Activated CD8-positive, alpha-beta memory T cell treated with anti-CD3 and anti-CD28 coated beads for 36 hours (primary cell): ENCODE measurements around the gene NPTN. TPM values are rescaled to one million over a fixed set of nuclear protein-coding genes. Genes with fewer than 3 reads are reported as not detected.
"Not testable (repeated sequence)": the region's sequence is repeated elsewhere in the genome, so short reads cannot be mapped to it uniquely, and the experiment has no call there.

Source experiments
- CTCF ChIA-PET: fragments of 350-600 bp; sonication (Branson Sonifier 250); formaldehyde crosslinking; loops from one replicate; lab custom pipeline; 2021; ENCODE audit warnings: antibody characterized with exemption; lab: Charles Lee
- POLR2A ChIA-PET: fragments of 350-600 bp; sonication (Branson Sonifier 250); formaldehyde crosslinking; loops from one replicate; lab custom pipeline; 2021; ENCODE audit warnings: antibody characterized with exemption; lab: Charles Lee
- total RNA-seq, 2 experiments: library from RNA; stranded (reverse); gene quantifications; one replicate each; pipeline ENCODE4 v1.2.3, GENCODE V29; 2021

NPTN gene
- total RNA-seq, 2 experiments from 2014 or later: 51.9 to 56.1 TPM

- POLR2A ChIA-PET: interaction anchor here (0.7 kb wide), 1 partner anchor 19 kb away, joined by 4 read pairs; no protein-coding TSS in a partner anchor
These were observed 47.1 kb downstream of the NPTN start for GRCh38 chr15:73585871-73586654.

GRCh38 chr15:73584699-73585420 lies 48.3 kb downstream of the NPTN start:
- POLR2A ChIA-PET: no interaction called here
- CTCF ChIA-PET: no interaction called here

More at GRCh38 chr15:73585871-73586654, 47.1 kb downstream of the NPTN start:
- CTCF ChIA-PET: no interaction called here

- CTCF ChIA-PET: no interaction called here
- POLR2A ChIA-PET: no interaction called here
These were observed 49.6 kb downstream of the NPTN start for GRCh38 chr15:73583544-73583943.

- ChIA-PET POLR2A (no interaction called here), CTCF (no interaction called here)
These were observed 50.3 kb downstream of the NPTN start for GRCh38 chr15:73582851-73583379.

GRCh38 chr15:73578026-73578425 lies 55.2 kb downstream of the NPTN start:
- POLR2A ChIA-PET: no interaction called here
- CTCF ChIA-PET: no interaction called here

- POLR2A ChIA-PET, CTCF ChIA-PET: not testable (repeated sequence)
These were observed 55.6 kb downstream of the NPTN start for GRCh38 chr15:73577593-73577992.

- CTCF ChIA-PET: interaction anchor here (0.9 kb wide), 1 partner anchor 61 kb away, joined by 3 read pairs; no protein-coding TSS in a partner anchor
- POLR2A ChIA-PET: no interaction called here
These were observed 57.4 kb downstream of the NPTN start for GRCh38 chr15:73575636-73576247.

GRCh38 chr15:73573572-73573971 lies 59.6 kb downstream of the NPTN start:
- ChIA-PET POLR2A (no interaction called here), CTCF (no interaction called here)

- ChIA-PET CTCF (no interaction called here), POLR2A (no interaction called here)
These were observed 60.2 kb downstream of the NPTN start for GRCh38 chr15:73573037-73573436.

GRCh38 chr15:73572296-73572695 lies 60.9 kb downstream of the NPTN start:
- CTCF ChIA-PET: no interaction called here

GRCh38 chr15:73571346-73571745 lies 61.8 kb downstream of the NPTN start:
- CTCF ChIA-PET: no interaction called here

More at GRCh38 chr15:73572296-73572695, 60.9 kb downstream of the NPTN start:
- POLR2A ChIA-PET: no interaction called here

GRCh38 chr15:73570355-73571032 lies 62.7 kb downstream of the NPTN start:
- ChIA-PET CTCF (no interaction called here), POLR2A (no interaction called here)

More at GRCh38 chr15:73571346-73571745, 61.8 kb downstream of the NPTN start:
- POLR2A ChIA-PET: interaction anchor here (0.6 kb wide), 1 partner anchor 864 kb away, joined by 5 read pairs; no protein-coding TSS in a partner anchor

GRCh38 chr15:73569361-73569760 lies 63.8 kb downstream of the NPTN start:
- CTCF ChIA-PET: interaction anchor here (1.2 kb wide), 1 partner anchor 67 kb away, joined by 5 read pairs; no protein-coding TSS in a partner anchor
- POLR2A ChIA-PET: no interaction called here

- CTCF ChIA-PET: interaction anchor here (1.2 kb wide), 1 partner anchor 68 kb away, joined by 5 read pairs; no protein-coding TSS in a partner anchor
- POLR2A ChIA-PET: no interaction called here
These were observed 64.5 kb downstream of the NPTN start for GRCh38 chr15:73568564-73569280.

- ChIA-PET CTCF (interaction anchor here (1.2 to 2.0 kb wide), 2 partner anchors 70 to 133 kb away, joined by 5 to 6 read pairs; no protein-coding TSS in a partner anchor), POLR2A (interaction anchor here (0.6 kb wide), 1 partner anchor 131 kb away, joined by 5 read pairs; no protein-coding TSS in a partner anchor)
These were observed 66.2 kb downstream of the NPTN start for GRCh38 chr15:73567020-73567419.

- ChIA-PET CTCF (no interaction called here), POLR2A (no interaction called here)
These were observed 68.9 kb downstream of the NPTN start for GRCh38 chr15:73564255-73564654.

GRCh38 chr15:73560501-73561117 lies 72.6 kb downstream of the NPTN start:
- ChIA-PET CTCF (interaction anchor here (0.8 to 3.8 kb wide), 6 partner anchors 12 to 140 kb away, joined by 3 to 35 read pairs (median 5); no protein-coding TSS in a partner anchor), POLR2A (no interaction called here)

GRCh38 chr15:73558529-73558928 lies 74.7 kb downstream of the NPTN start:
- ChIA-PET CTCF (no interaction called here), POLR2A (no interaction called here)
